HEK293 (cell line): ENCODE measurements around the gene SLC25A26.
"Not testable (repeated sequence)": the region's sequence is repeated elsewhere in the genome, so short reads cannot be mapped to it uniquely, and the experiment has no call there.

Experiments
- CTCF ChIA-PET: fragments of 350-600 bp; formaldehyde crosslinking; extraction: SDS; loops from one replicate; lab custom pipeline; 2021; ENCODE audit warnings: antibody characterized with exemption; lab: Yijun Ruan, JAX
- POLR2A ChIA-PET: fragments of 300-600 bp; formaldehyde crosslinking; extraction: SDS; loops from one replicate; lab custom pipeline; 2020; ENCODE audit warnings: antibody characterized with exemption, inconsistent platforms; lab: Yijun Ruan, JAX
- H3K27ac ChIP-seq: fragments of 200-500 bp; sonication (Bioruptor generic); 2 replicates; pipeline ENCODE4 v1.5.1; 2014; ENCODE audit warnings: low read depth, low read length, control low read depth, inconsistent platforms; ENCODE audit errors: extremely low read depth
- H3K36me3 ChIP-seq, 2 experiments: fragments of 200-500 bp in 1 of 2; sonication (Bioruptor generic) in 1 of 2; 1 replicate in 1 of 2; 2 replicates in 1 of 2; pipeline ENCODE4 v1.5.1; 2014 to 2017; ENCODE audit warnings: inconsistent platforms in 2 of 2, low read length in 2 of 2; ENCODE audit not compliant: control insufficient read depth in 2 of 2, insufficient read depth in 1 of 2
- H3K4me1 ChIP-seq: fragments of 200-500 bp; sonication (Bioruptor generic); 2 replicates; pipeline ENCODE4 v1.5.1; 2014; ENCODE audit warnings: mild to moderate bottlenecking, low read length, inconsistent platforms; ENCODE audit not compliant: control insufficient read depth, insufficient read depth
- H3K4me3 ChIP-seq: 2 replicates; pipeline ENCODE4 v1.5.1; 2011; ENCODE audit warnings: low read depth, mild to moderate bottlenecking, control low read depth, low read length, moderate library complexity
- H3K9me3 ChIP-seq: fragments of 200-500 bp; sonication (Bioruptor generic); 2 replicates; pipeline ENCODE4 v1.5.1; 2014; ENCODE audit warnings: low read depth, low read length, inconsistent platforms; ENCODE audit not compliant: control insufficient read depth, insufficient read depth
- ATF2 ChIP-seq: fragments of 450-650 bp; formaldehyde crosslinking; IDR thresholded peaks from 2 replicates; pipeline ENCODE4 v1.5.1; 2016; ENCODE audit warnings: missing biosample characterization, missing genetic modification characterization, low read depth
- BCL11B ChIP-seq: fragments of 450-650 bp; formaldehyde crosslinking; IDR thresholded peaks from 2 replicates; pipeline ENCODE4 v1.5.1; 2016; ENCODE audit warnings: low read depth, missing biosample characterization, missing genetic modification characterization
- HOXA7 ChIP-seq: sonication (generic); formaldehyde crosslinking; IDR thresholded peaks from 2 replicates; pipeline ENCODE4 v1.8.1; 2022; ENCODE audit warnings: missing genetic modification reagents, borderline replicate concordance
- PRDM1 ChIP-seq: fragments of 450-650 bp; formaldehyde crosslinking; IDR thresholded peaks from 2 replicates; pipeline ENCODE4; 2016; ENCODE audit warnings: missing biosample characterization, missing genetic modification characterization
- PRDM6 ChIP-seq: fragments of 450-650 bp; formaldehyde crosslinking; IDR thresholded peaks from 2 replicates; pipeline ENCODE4 v1.5.1; 2017; ENCODE audit warnings: missing biosample characterization, missing genetic modification characterization
- SCRT1 ChIP-seq: fragments of 450-650 bp; formaldehyde crosslinking; IDR thresholded peaks from 2 replicates; pipeline ENCODE4 v1.5.1; 2016; ENCODE audit warnings: missing biosample characterization, missing genetic modification characterization, borderline replicate concordance
- SETDB1 ChIP-seq: IDR thresholded peaks from one replicate; pipeline ENCODE4 v1.6.1; 2017; ENCODE audit warnings: mild to moderate bottlenecking, low read length, moderate library complexity, mixed read lengths; ENCODE audit not compliant: insufficient read length
- ZBTB49 ChIP-seq: fragments of 450-650 bp; formaldehyde crosslinking; IDR thresholded peaks from 2 replicates; pipeline ENCODE4 v1.5.1; 2016; ENCODE audit warnings: missing biosample characterization, missing genetic modification characterization, low read depth
- ZIC2 ChIP-seq: fragments of 450-650 bp; formaldehyde crosslinking; IDR thresholded peaks from 2 replicates; pipeline ENCODE4 v1.5.1; 2016; ENCODE audit warnings: missing biosample characterization, missing genetic modification characterization
- ZNF114 ChIP-seq: fragments of 450-650 bp; formaldehyde crosslinking; IDR thresholded peaks from 2 replicates; pipeline ENCODE4 v1.5.0; 2017; ENCODE audit warnings: missing biosample characterization, missing genetic modification characterization
- ZNF16 ChIP-seq: fragments of 450-650 bp; formaldehyde crosslinking; IDR thresholded peaks from 2 replicates; pipeline ENCODE4 v1.5.1; 2016; ENCODE audit warnings: low read depth, missing biosample characterization, missing genetic modification characterization
- ZNF169 ChIP-seq: fragments of 450-650 bp; formaldehyde crosslinking; IDR thresholded peaks from 2 replicates; pipeline ENCODE4 v1.5.1; 2016; ENCODE audit warnings: missing biosample characterization, missing genetic modification characterization
- ZNF174 ChIP-seq: fragments of 450-650 bp; formaldehyde crosslinking; IDR thresholded peaks from 2 replicates; pipeline ENCODE4 v1.5.0; 2017; ENCODE audit warnings: missing biosample characterization, mild to moderate bottlenecking, missing genetic modification characterization
- ZNF571 ChIP-seq: fragments of 450-650 bp; formaldehyde crosslinking; IDR thresholded peaks from 2 replicates; pipeline ENCODE4 v1.5.0; 2017; ENCODE audit warnings: missing biosample characterization, missing genetic modification characterization
- ZNF585B ChIP-seq: fragments of 450-650 bp; formaldehyde crosslinking; IDR thresholded peaks from 2 replicates; pipeline ENCODE4 v1.5.1; 2016; ENCODE audit warnings: missing biosample characterization, missing genetic modification characterization
- ZNF701 ChIP-seq: fragments of 450-650 bp; formaldehyde crosslinking; IDR thresholded peaks from 2 replicates; pipeline ENCODE4 v1.5.1; 2016; ENCODE audit warnings: missing biosample characterization, missing genetic modification characterization
- ZNF768 ChIP-seq: fragments of 450-650 bp; formaldehyde crosslinking; IDR thresholded peaks from 2 replicates; pipeline ENCODE4 v1.5.1; 2018; ENCODE audit warnings: missing biosample characterization, mild to moderate bottlenecking, missing genetic modification characterization
- ZNF776 ChIP-seq: fragments of 450-650 bp; formaldehyde crosslinking; IDR thresholded peaks from 2 replicates; pipeline ENCODE4 v1.5.0; 2017; ENCODE audit warnings: missing biosample characterization, missing genetic modification characterization, borderline replicate concordance

SLC25A26 gene

GRCh38 chr3:66421893-66422292 is 201.1 kb downstream of the SLC25A26 start:
- H3K9me3 ChIP-seq, H3K4me3 ChIP-seq, H3K36me3 ChIP-seq, H3K4me1 ChIP-seq, H3K27ac ChIP-seq, POLR2A ChIA-PET: not testable (repeated sequence)
- CTCF ChIA-PET, result interaction anchor here (1.6 kb wide), 1 partner anchor 15 kb away, joined by 4 read pairs; no protein-coding TSS in a partner anchor
- TF ChIP-seq ZNF585B (tag by site-specific recombination) (peak; percentile 96), SETDB1 (peak; percentile 44)

- Histone ChIP-seq H3K27ac (no peak overlapping the region), H3K9me3 (no peaks in the 10 kb centered on the region), H3K36me3 (peaks cover 0 to 2% of the 10 kb centered on the region in 2 experiments; a peak in 1 of 3 replicates), H3K4me1 (peaks cover 5% of the 10 kb centered on the region; the same call in 1 of the 2 replicates), H3K4me3 (no peak overlapping the region)
- ChIA-PET POLR2A (no interaction called here), CTCF (interaction anchor here (0.6 to 0.7 kb wide), 2 partner anchors 16 to 393 kb away, joined by 3 read pairs; no protein-coding TSS in a partner anchor)
- TF ChIP-seq HOXA7 (CRISPR knock-in tag) (no peak), ZNF768 (no peak), ZIC2 (no peak), ZNF776 (tag by site-specific recombination) (no peak), ATF2 (tag by site-specific recombination) (no peak), ZNF16 (tag by site-specific recombination) (no peak), ZNF701 (tag by site-specific recombination) (no peak), ZNF571 (no peak), PRDM6 (no peak), SCRT1 (tag by site-specific recombination) (no peak), ZNF114 (no peak), ZNF169 (tag by site-specific recombination) (no peak), ZBTB49 (tag by site-specific recombination) (no peak), PRDM1 (tag by site-specific recombination) (no peak), ZNF174 (tag by site-specific recombination) (no peak), BCL11B (tag by site-specific recombination) (no peak)
Observed at GRCh38 chr3:66423791-66424190, 203.0 kb downstream of the SLC25A26 start.
